ENCODE data around the gene FGFR2. TPM values are rescaled to one million over a fixed set of nuclear protein-coding genes. Genes with fewer than 3 reads are reported as not detected.

FGFR2 gene
- total and polyA plus RNA-seq, 2 of the 4 experiments (the other 2 are of a cell fraction): not detected

DNA sequence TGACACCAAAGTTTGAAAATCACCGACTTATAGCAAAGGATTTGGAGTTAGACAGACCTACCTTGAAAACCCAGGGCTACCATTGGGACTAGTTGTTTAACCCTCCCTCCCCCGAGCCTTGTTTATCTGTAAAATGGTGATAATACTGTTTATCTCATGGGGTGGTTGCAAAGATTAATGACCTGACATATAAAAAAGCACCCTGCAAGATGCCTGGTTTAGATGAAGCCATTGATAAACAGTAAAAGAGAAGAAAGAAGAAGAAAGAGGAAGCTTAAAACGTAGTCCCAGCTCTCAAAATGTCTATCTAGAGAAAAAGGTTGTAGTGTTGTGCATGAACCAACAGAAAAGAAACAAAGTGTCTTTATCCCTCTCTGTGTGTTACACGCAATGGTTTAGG, 145.7 kb downstream of the FGFR2 start:
- no peak for TF ChIP-seq RFX5 (IDR thresholded peaks at IDR 0.05; ENCODE audit: low read depth, low read length)
- no peak for TF ChIP-seq NFE2L2 (IDR thresholded peaks at IDR 0.05; ENCODE audit: low read depth, low read length)
- TF ChIP-seq, protein P1, sequence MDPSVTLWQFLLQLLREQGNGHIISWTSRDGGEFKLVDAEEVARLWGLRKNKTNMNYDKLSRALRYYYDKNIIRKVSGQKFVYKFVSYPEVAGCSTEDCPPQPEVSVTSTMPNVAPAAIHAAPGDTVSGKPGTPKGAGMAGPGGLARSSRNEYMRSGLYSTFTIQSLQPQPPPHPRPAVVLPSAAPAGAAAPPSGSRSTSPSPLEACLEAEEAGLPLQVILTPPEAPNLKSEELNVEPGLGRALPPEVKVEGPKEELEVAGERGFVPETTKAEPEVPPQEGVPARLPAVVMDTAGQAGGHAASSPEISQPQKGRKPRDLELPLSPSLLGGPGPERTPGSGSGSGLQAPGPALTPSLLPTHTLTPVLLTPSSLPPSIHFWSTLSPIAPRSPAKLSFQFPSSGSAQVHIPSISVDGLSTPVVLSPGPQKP (IDR thresholded peaks at IDR 0.05; ENCODE audit: borderline replicate concordance, low read depth, low read length): no peak
- no peak for TF ChIP-seq MXI1 (IDR thresholded peaks at IDR 0.05; ENCODE audit: borderline replicate concordance, low read depth, low read length)
- TF ChIP-seq, protein P2, sequence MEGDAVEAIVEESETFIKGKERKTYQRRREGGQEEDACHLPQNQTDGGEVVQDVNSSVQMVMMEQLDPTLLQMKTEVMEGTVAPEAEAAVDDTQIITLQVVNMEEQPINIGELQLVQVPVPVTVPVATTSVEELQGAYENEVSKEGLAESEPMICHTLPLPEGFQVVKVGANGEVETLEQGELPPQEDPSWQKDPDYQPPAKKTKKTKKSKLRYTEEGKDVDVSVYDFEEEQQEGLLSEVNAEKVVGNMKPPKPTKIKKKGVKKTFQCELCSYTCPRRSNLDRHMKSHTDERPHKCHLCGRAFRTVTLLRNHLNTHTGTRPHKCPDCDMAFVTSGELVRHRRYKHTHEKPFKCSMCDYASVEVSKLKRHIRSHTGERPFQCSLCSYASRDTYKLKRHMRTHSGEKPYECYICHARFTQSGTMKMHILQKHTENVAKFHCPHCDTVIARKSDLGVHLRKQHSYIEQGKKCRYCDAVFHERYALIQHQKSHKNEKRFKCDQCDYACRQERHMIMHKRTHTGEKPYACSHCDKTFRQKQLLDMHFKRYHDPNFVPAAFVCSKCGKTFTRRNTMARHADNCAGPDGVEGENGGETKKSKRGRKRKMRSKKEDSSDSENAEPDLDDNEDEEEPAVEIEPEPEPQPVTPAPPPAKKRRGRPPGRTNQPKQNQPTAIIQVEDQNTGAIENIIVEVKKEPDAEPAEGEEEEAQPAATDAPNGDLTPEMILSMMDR (conservative IDR thresholded peaks at IDR 0.05; ENCODE audit: low read depth, low read length): no peak
- Histone ChIP-seq H3K23ac (ENCODE audit: low read depth, low read length) (no peak overlapping the region), H3K4ac (ENCODE audit: low read depth, low read length) (no peak overlapping the region), H3K4me1 (ENCODE audit: control insufficient read depth, insufficient read depth, low read length) (no peaks in the 10 kb centered on the region), H2BK15ac (ENCODE audit: low read depth, low read length) (no peak overlapping the region), H4K20me1 (ENCODE audit: insufficient read depth, low read length) (no peaks in the 10 kb centered on the region), H4K8ac (ENCODE audit: low read depth in 2 of 2, low read length in 2 of 2) (no peak overlapping the region), H2BK5ac (ENCODE audit: low read depth, low read length, poor library complexity, severe bottlenecking) (no peak overlapping the region), H3K36me3 (ENCODE audit: control insufficient read depth, insufficient read depth, low read length) (no peaks in the 10 kb centered on the region), H3K27me3 (ENCODE audit: control insufficient read depth, insufficient read depth, low read length) (no peaks in the 10 kb centered on the region), H4K91ac (ENCODE audit: insufficient read depth, low read depth, low read length) (no peak overlapping the region), H2AK5ac (ENCODE audit: low read depth, low read length) (no peak overlapping the region), H3K56ac (ENCODE audit: extremely low read depth, insufficient read depth, low read length) (no peak overlapping the region), H2BK20ac (ENCODE audit: low read depth, low read length) (no peak overlapping the region), H3K4me2 (ENCODE audit: low read depth, low read length) (no peak overlapping the region), H2AK9ac (replicated peaks; ENCODE audit: low read depth, low read length, poor library complexity) (peak overlapping the region; percentile 16), H3K79me1 (ENCODE audit: low read depth in 1 of 2, low read length in 2 of 2) (no peaks in the 10 kb centered on the region), H4K5ac (ENCODE audit: low read depth, low read length) (no peak overlapping the region), H2AFZ (replicated peaks; ENCODE audit: low read length, poor library complexity) (no peak overlapping the region), H3K9ac (ENCODE audit: low read depth, low read length) (no peak overlapping the region), H3K9me1 (ENCODE audit: insufficient read depth, low read length) (no peaks in the 10 kb centered on the region), H2BK120ac (ENCODE audit: low read depth, low read length) (no peak overlapping the region), H3K18ac (ENCODE audit: low read depth, low read length) (no peak overlapping the region), H3K4me3 (ENCODE audit: insufficient read depth, low read depth, low read length) (no peak overlapping the region), H3K9me3 (ENCODE audit: control insufficient read depth, insufficient read depth, low read length) (peaks cover 29% of the 10 kb centered on the region), H3K27ac (ENCODE audit: insufficient read depth, low read length) (no peak overlapping the region), H3K14ac (replicated peaks; ENCODE audit: low read depth, low read length) (no peak overlapping the region)
- ChIA-PET POLR2A (ENCODE audit: unreplicated experiment) (no interaction called here), CTCF (no interaction called here)
- in situ Hi-C loops (cut with MboI; ENCODE audit: low sequenced_read_pairs) (no loop called here), intact Hi-C loops (cut with micrococcal nuclease) (no loop called here), dilution Hi-C loops (cut with HindIII; ENCODE audit: low sequenced_read_pairs, unreplicated experiment) (no loop called here)
- WGBS, 2 experiments (ENCODE audit: extremely low coverage in 2 of 2, insufficient read length in 1 of 2): 43% methylated on average over 1 of the region's 4 CpGs; no CpG with 5 or more reads in 1 of the 2 experiments
- no TSS peak for BruUV-seq (replicated peaks)
- ATAC-seq (ENCODE audit: low read depth): no peak
- DNase-seq: no peak

All from IMR-90 (cell line).